Measurements from ENCODE around the gene INTS13.
"Not testable (repeated sequence)": the region's sequence is repeated elsewhere in the genome, so short reads cannot be mapped to it uniquely, and the experiment has no call there.

DNA sequence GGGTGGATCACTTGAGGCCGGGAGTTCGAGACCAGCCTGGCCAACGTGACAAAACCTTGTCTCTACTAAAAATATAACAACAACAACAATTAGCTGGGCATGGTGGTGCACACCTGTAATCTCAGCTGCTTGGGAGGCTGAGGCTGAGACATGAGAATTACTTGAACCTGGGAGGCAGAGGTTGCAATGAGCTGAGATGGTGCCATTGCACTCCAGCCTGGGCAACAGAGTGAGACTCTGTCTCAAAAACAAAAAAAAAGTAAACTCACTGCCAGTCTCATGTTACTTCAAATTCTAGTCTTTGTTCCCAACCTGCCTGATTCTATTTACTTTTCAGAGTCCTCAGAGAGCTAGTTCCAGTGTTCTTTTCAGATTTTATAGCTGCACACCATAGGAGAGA, 75.0 kb downstream of the INTS13 start:
- TF ChIP-seq, protein P1, sequence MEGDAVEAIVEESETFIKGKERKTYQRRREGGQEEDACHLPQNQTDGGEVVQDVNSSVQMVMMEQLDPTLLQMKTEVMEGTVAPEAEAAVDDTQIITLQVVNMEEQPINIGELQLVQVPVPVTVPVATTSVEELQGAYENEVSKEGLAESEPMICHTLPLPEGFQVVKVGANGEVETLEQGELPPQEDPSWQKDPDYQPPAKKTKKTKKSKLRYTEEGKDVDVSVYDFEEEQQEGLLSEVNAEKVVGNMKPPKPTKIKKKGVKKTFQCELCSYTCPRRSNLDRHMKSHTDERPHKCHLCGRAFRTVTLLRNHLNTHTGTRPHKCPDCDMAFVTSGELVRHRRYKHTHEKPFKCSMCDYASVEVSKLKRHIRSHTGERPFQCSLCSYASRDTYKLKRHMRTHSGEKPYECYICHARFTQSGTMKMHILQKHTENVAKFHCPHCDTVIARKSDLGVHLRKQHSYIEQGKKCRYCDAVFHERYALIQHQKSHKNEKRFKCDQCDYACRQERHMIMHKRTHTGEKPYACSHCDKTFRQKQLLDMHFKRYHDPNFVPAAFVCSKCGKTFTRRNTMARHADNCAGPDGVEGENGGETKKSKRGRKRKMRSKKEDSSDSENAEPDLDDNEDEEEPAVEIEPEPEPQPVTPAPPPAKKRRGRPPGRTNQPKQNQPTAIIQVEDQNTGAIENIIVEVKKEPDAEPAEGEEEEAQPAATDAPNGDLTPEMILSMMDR (IDR thresholded peaks at IDR 0.05) = not testable (repeated sequence)
- not testable (repeated sequence) for TF ChIP-seq EZH2 (IDR thresholded peaks at IDR 0.05; ENCODE audit: borderline replicate concordance, insufficient read depth, low read depth, low read length, poor library complexity, severe bottlenecking)

All from B cell (primary cell).